Stomach (tissue), 9 donors: Measurements from ENCODE around the gene TRIM14. TPM values are rescaled to one million over a fixed set of nuclear protein-coding genes. Genes with fewer than 3 reads are reported as not detected.
A peak's percentile ranks its signal among the peaks of the same experiment; 100 is the strongest.
"Not testable (repeated sequence)": the region's sequence is repeated elsewhere in the genome, so short reads cannot be mapped to it uniquely, and the experiment has no call there.

Experiments used
- DNase-seq, 2 donors: peaks; one replicate each; pipeline versions ENCODE4 v3.0.0 to v3.0.0-alpha.2; 2013 to 2019
- H3K27ac ChIP-seq, 5 donors: fragments of 200-600 bp in 4 of 5; sonication (generic) in 4 of 5; one replicate each; pipeline ENCODE4 v1.5.1; 2013 to 2019; ENCODE audit warnings: mild to moderate bottlenecking in 1 of 5, moderate library complexity in 1 of 5
- H3K27me3 ChIP-seq, 3 donors: fragments of 200-600 bp; sonication (generic); one replicate each; pipeline ENCODE4 v1.5.1; 2017 to 2019; ENCODE audit warnings: mixed run types in 1 of 3
- H3K36me3 ChIP-seq, 4 donors: fragments of 200-600 bp; sonication (generic); 1 replicate in 3 of 4; 2 replicates in 1 of 4; pipeline ENCODE4 v1.5.1; 2016 to 2019
- H3K4me1 ChIP-seq, 4 donors: fragments of 200-600 bp; sonication (generic); one replicate each; pipeline ENCODE4 v1.5.1; 2016 to 2019
- H3K4me3 ChIP-seq, 4 donors: fragments of 200-600 bp; sonication (generic) in 3 of 4; one replicate each; pipeline ENCODE4 v1.5.1; 2016 to 2019; ENCODE audit warnings: mild to moderate bottlenecking in 1 of 4
- H3K9me3 ChIP-seq, 4 donors: fragments of 200-600 bp; sonication (generic); one replicate each; pipeline ENCODE4 v1.5.1; 2016 to 2019
- EP300 ChIP-seq: sonication (generic); formaldehyde crosslinking; IDR thresholded peaks from one replicate; pipeline ENCODE4 v1.6.1; 2017; ENCODE audit warnings: antibody characterized with exemption
- POLR2A ChIP-seq, 4 donors: fragments of 450-650 bp; IDR thresholded peaks; one replicate each; pipeline ENCODE4 v1.6.1; 2016; ENCODE audit warnings: antibody characterized with exemption in 4 of 4, control low read depth in 2 of 4, mild to moderate bottlenecking in 1 of 4, moderate library complexity in 1 of 4
- POLR2AphosphoS5 ChIP-seq, 3 donors: sonication (generic); formaldehyde crosslinking; IDR thresholded peaks; one replicate each; pipeline ENCODE4 v1.6.1; 2016; ENCODE audit warnings: antibody characterized with exemption in 3 of 3
- WGBS, 5 donors: extraction: QIAGEN DNeasy Blood & Tissue Kit in 3 of 5; methylation state at CpG; one replicate each; pipeline versions ENCODE4 v1.1.5 to v1.1.7; 2013 to 2018; 5-methylcytosine and 5-hydroxymethylcytosine counted together
- intact Hi-C: fragments of 100-400 bp; cut with DNase I; formaldehyde crosslinking; loops from one replicate; pipeline ENCODE4 v1.15.1; 2023; ENCODE audit warnings: low total_unique reads
- polyA plus RNA-seq, 3 donors: library from polyadenylated mRNA; stranded (reverse); fragments of 200-250 nt; gene quantifications; one replicate each; pipeline ENCODE4 v1.2.3, GENCODE V29; 2013
- total RNA-seq, 5 donors: library from RNA; depleted of rRNA; stranded (reverse); fragments of >200 nt; gene quantifications; one replicate each; pipeline versions ENCODE4 v1.1.0 to v1.2.3, GENCODE V29; 2014 to 2016
- TF ChIP-seq, protein P1 (sequence below), 7 experiments: fragments of 450-650 bp in 4 of 7; fragments of 200-600 bp in 3 of 7; sonication (generic) in 3 of 7; IDR thresholded peaks; one replicate each; pipeline ENCODE4 v1.5.1; 2016 to 2019; ENCODE audit warnings: antibody characterized with exemption in 7 of 7, control low read depth in 2 of 7, mild to moderate bottlenecking in 1 of 7
- donor health status: healthy with polysubstance abuse.
- donor health status: Bipolar disorder and iron deficiency.
- donor health status: healthy.

Gene TRIM14
- total and polyA plus RNA-seq, 8 donors: 4.7 to 249 (median 10.7) TPM

GRCh38 chr9:98128316-98128715, 9.3 kb upstream of the TRIM14 start:
- Histone ChIP-seq H3K4me1 (no peaks in the 10 kb centered on the region), H3K4me3 (no peak overlapping the region), H3K27ac (no peak overlapping the region), H3K9me3 (no peaks in the 10 kb centered on the region), H3K36me3 (peaks cover 9 to 81% (median 48%) of the 10 kb centered on the region in 4 donors), H3K27me3 (no peaks in the 10 kb centered on the region)
- TF ChIP-seq POLR2AphosphoS5 (IDR thresholded peaks at IDR 0.05): no peak
- TF ChIP-seq, protein P1, sequence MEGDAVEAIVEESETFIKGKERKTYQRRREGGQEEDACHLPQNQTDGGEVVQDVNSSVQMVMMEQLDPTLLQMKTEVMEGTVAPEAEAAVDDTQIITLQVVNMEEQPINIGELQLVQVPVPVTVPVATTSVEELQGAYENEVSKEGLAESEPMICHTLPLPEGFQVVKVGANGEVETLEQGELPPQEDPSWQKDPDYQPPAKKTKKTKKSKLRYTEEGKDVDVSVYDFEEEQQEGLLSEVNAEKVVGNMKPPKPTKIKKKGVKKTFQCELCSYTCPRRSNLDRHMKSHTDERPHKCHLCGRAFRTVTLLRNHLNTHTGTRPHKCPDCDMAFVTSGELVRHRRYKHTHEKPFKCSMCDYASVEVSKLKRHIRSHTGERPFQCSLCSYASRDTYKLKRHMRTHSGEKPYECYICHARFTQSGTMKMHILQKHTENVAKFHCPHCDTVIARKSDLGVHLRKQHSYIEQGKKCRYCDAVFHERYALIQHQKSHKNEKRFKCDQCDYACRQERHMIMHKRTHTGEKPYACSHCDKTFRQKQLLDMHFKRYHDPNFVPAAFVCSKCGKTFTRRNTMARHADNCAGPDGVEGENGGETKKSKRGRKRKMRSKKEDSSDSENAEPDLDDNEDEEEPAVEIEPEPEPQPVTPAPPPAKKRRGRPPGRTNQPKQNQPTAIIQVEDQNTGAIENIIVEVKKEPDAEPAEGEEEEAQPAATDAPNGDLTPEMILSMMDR (IDR thresholded peaks at IDR 0.05): no peak
- TF ChIP-seq EP300: no peak
- TF ChIP-seq POLR2A (IDR thresholded peaks at IDR 0.05): no peak
- no peak for DNase-seq
- intact Hi-C loops: no loop called here
- 95 to 100% (median 97%) methylated on average over 5 to 16 of the region's 16 CpGs for WGBS, 5 donors

DNA sequence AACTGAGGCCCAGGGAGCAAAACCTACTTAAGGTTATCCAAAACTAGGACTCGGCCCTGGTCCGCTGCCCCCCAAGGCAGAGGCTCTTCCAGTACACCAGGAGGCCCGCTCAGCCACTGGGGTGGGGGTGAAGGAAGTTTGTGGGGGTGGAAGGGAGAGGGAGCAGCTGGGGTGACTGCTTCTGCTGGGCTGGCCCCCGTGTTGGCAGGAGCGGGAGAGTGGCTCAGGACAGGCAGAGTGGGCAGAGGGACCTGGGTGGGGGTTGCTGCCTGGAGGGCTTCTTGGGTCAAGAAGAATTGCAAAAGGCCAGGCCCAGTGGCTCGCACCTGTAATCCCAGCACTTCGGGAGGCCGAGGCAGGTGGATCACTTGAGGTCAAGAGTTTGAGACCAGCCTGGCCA, 8.2 kb upstream of the TRIM14 start:
- peaks cover 9 to 76% (median 43%) of the 10 kb centered on the region in 4 donors for H3K36me3 ChIP-seq
- H3K9me3 ChIP-seq: no peaks in the 10 kb centered on the region
- TF ChIP-seq, protein P1 (IDR thresholded peaks at IDR 0.05): no peak
- TF ChIP-seq POLR2A (IDR thresholded peaks at IDR 0.05) (no peak), POLR2AphosphoS5 (IDR thresholded peaks at IDR 0.05) (no peak), EP300 (no peak)
- H3K4me1 ChIP-seq: no peaks in the 10 kb centered on the region
- H3K27me3 ChIP-seq: no peaks in the 10 kb centered on the region
- no peak overlapping the region for H3K27ac ChIP-seq
- WGBS, 5 donors: 94 to 97% (median 96%) methylated on average over 7 to 8 of the region's 8 CpGs
- DNase-seq: no peak
- intact Hi-C loops: no loop called here
- no peak overlapping the region for H3K4me3 ChIP-seq

GRCh38 chr9:98124637-98125426, 5.8 kb upstream of the TRIM14 start:
- no peak for TF ChIP-seq EP300
- TF ChIP-seq, protein P1 (IDR thresholded peaks at IDR 0.05): no peak
- no peak for TF ChIP-seq POLR2A (IDR thresholded peaks at IDR 0.05)
- no peak for TF ChIP-seq POLR2AphosphoS5 (IDR thresholded peaks at IDR 0.05)
- Histone ChIP-seq H3K9me3 (no peaks in the 10 kb centered on the region), H3K4me1 (peaks cover 9 to 21% (median 13%) of the 10 kb centered on the region in 4 donors), H3K36me3 (peaks cover 9 to 55% (median 32%) of the 10 kb centered on the region in 4 donors), H3K27me3 (no peaks in the 10 kb centered on the region), H3K4me3 (no peak overlapping the region), H3K27ac (no peak overlapping the region)
- intact Hi-C loops: no loop called here
- DNase-seq: no peak
- 91 to 94% (median 93%) methylated on average over 15 of the region's 15 CpGs for WGBS, 5 donors

DNA sequence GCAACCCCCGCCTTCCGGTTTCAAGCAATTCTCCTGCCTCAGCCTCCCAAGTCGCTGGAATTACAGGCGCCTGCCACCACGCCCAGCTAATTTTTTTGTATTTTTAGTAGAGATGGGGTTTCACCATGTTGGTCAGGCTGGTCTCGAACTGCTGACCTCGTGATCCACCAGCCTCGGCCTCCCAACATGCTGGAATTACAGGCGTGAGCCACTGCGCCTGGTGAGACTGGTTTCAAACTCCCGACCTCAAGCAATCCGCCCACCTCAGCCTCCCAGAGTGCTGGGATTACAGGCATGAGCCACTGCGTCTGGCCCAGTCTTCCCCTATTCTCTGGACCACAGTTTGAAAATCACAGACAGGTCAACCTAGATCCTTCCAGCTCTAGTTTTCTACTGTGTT, 5.1 kb upstream of the TRIM14 start:
- DNase-seq, H3K4me3 ChIP-seq, H3K27me3 ChIP-seq, intact Hi-C loops, H3K9me3 ChIP-seq, H3K27ac ChIP-seq: not testable (repeated sequence)
- Histone ChIP-seq H3K4me1 (peaks cover 14 to 28% (median 18%) of the 10 kb centered on the region in 4 donors), H3K36me3 (peaks cover 9 to 50% (median 28%) of the 10 kb centered on the region in 4 donors)
- WGBS, 5 donors: 90 to 98% (median 96%) methylated on average over 13 of the region's 13 CpGs

GRCh38 chr9:98121058-98121457, 2.0 kb upstream of the TRIM14 start:
- TF ChIP-seq POLR2AphosphoS5 (IDR thresholded peaks at IDR 0.05) (peak in 1 of 3 donors; percentile 4), POLR2A (IDR thresholded peaks at IDR 0.05) (no peak)
- TF ChIP-seq, protein P1 (IDR thresholded peaks at IDR 0.05): no peak
- no peak overlapping the region for H3K4me3 ChIP-seq
- no peaks in the 10 kb centered on the region for H3K27me3 ChIP-seq
- intact Hi-C loops: no loop called here
- DNase-seq: peak in 1 of 2 donors; percentile 56
- H3K9me3 ChIP-seq: no peaks in the 10 kb centered on the region
- H3K4me1 ChIP-seq: peaks cover 18 to 48% (median 26%) of the 10 kb centered on the region in 4 donors
- peak overlapping the region in 2 of 5 donors; percentile 85 to 92 for H3K27ac ChIP-seq
- H3K36me3 ChIP-seq: peaks cover 9 to 23% (median 10%) of the 10 kb centered on the region in 4 donors
- WGBS, 5 donors: 15 to 29% (median 25%) methylated on average over 3 of the region's 3 CpGs
